GM23338 (cell line): Measurements from ENCODE around the gene PSMB8. TPM values are rescaled to one million over a fixed set of nuclear protein-coding genes. Genes with fewer than 3 reads are reported as not detected.

Experiments used
- ATAC-seq: fragments of 200-7000 bp; cut with Tn5 transposase; 3 replicates; pipeline ENCODE4 v1.9.1; 2020
- DNase-seq: peaks from one replicate; pipeline ENCODE4 v3.0.0-alpha.2; 2015; ENCODE audit warnings: low spot score
- H2AFZ ChIP-seq: fragments of 200-600 bp; sonication (generic); 2 replicates; pipeline ENCODE4 v1.8.0; 2016; ENCODE audit warnings: antibody characterized with exemption, mild to moderate bottlenecking, moderate library complexity
- H3F3A ChIP-seq: fragments of 200-600 bp; sonication (generic); replicated peaks from 2 replicates; pipeline ENCODE4 v1.8.0; 2017; ENCODE audit warnings: antibody characterized with exemption, mixed run types, low read depth
- H3K27ac ChIP-seq: fragments of 200-600 bp; sonication (generic); 2 replicates; pipeline ENCODE4 v1.6.1; 2016; ENCODE audit warnings: low read depth
- H3K27me3 ChIP-seq: fragments of 200-600 bp; sonication (generic); 2 replicates; pipeline ENCODE4 v1.8.0; 2016; ENCODE audit warnings: mild to moderate bottlenecking, mixed run types, moderate library complexity; ENCODE audit not compliant: insufficient read depth
- H3K36me3 ChIP-seq: fragments of 200-600 bp; sonication (generic); 2 replicates; pipeline ENCODE4 v1.8.0; 2016; ENCODE audit warnings: mild to moderate bottlenecking; ENCODE audit not compliant: insufficient read depth
- H3K4me1 ChIP-seq: fragments of 200-600 bp; sonication (generic); 2 replicates; pipeline ENCODE4 v1.8.0; 2016; ENCODE audit warnings: mild to moderate bottlenecking, moderate library complexity; ENCODE audit not compliant: insufficient read depth
- H3K4me2 ChIP-seq: fragments of 200-600 bp; sonication (generic); 2 replicates; pipeline ENCODE4 v1.7.1; 2017; ENCODE audit warnings: mixed run types
- H3K4me3 ChIP-seq: fragments of 200-600 bp; sonication (generic); 2 replicates; pipeline ENCODE4 v1.6.1; 2016; ENCODE audit warnings: mixed run types
- H3K79me2 ChIP-seq: fragments of 200-600 bp; sonication (generic); replicated peaks from 2 replicates; pipeline ENCODE4 v1.8.0; 2017; ENCODE audit warnings: mild to moderate bottlenecking; ENCODE audit not compliant: insufficient read depth
- H3K9me2 ChIP-seq: fragments of 200-600 bp; sonication (generic); 2 replicates; pipeline ENCODE4 v1.8.0; 2017; ENCODE audit not compliant: insufficient read depth
- H4K20me1 ChIP-seq: fragments of 200-600 bp; sonication (generic); replicated peaks from 2 replicates; pipeline ENCODE4 v1.8.0; 2017; ENCODE audit warnings: mild to moderate bottlenecking; ENCODE audit not compliant: insufficient read depth
- H3K27ac Mint-ChIP-seq: 2 replicates; pipeline ENCODE4 v1.8.0; 2020; ENCODE audit warnings: inconsistent platforms, mild to moderate bottlenecking, moderate library complexity, mixed read lengths
- H3K27me3 Mint-ChIP-seq: 3 replicates; pipeline ENCODE4 v1.8.0; 2022; ENCODE audit warnings: low read depth, mild to moderate bottlenecking, moderate library complexity, mixed read lengths, inconsistent platforms; ENCODE audit not compliant: insufficient read depth, poor library complexity
- H3K36me3 Mint-ChIP-seq: 3 replicates; pipeline ENCODE4 v1.8.0; 2021; ENCODE audit warnings: low read depth, mild to moderate bottlenecking, inconsistent platforms, moderate library complexity, mixed read lengths
- H3K4me1 Mint-ChIP-seq: 3 replicates; pipeline ENCODE4 v1.8.0; 2020; ENCODE audit warnings: mild to moderate bottlenecking, inconsistent platforms, mixed read lengths
- H3K4me3 Mint-ChIP-seq: 3 replicates; pipeline ENCODE4 v1.8.0; 2021; ENCODE audit warnings: moderate library complexity, mild to moderate bottlenecking, inconsistent platforms, mixed read lengths
- H3K9me3 Mint-ChIP-seq: 3 replicates; pipeline ENCODE4 v1.8.0; 2020; ENCODE audit warnings: moderate library complexity, mild to moderate bottlenecking, inconsistent platforms, mixed read lengths
- CREB1 ChIP-seq: fragments of 250-450 bp; sonication (Bioruptor Pico); IDR thresholded peaks from 2 replicates; pipeline ENCODE4 v1.5.0; 2020; ENCODE audit warnings: low read depth, mild to moderate bottlenecking, moderate library complexity
- EZH2 ChIP-seq: fragments of 200-600 bp; sonication (generic); IDR thresholded peaks from one replicate; pipeline ENCODE4 v1.8.0; 2017; ENCODE audit warnings: antibody characterized with exemption, mild to moderate bottlenecking, low read depth; ENCODE audit not compliant: unreplicated experiment
- EZH2phosphoT487 ChIP-seq: fragments of 200-600 bp; sonication (generic); IDR thresholded peaks from one replicate; pipeline ENCODE4 v1.8.1; 2018; ENCODE audit warnings: antibody characterized with exemption; ENCODE audit not compliant: unreplicated experiment
- JUNB ChIP-seq: IDR thresholded peaks from one replicate; pipeline ENCODE4 v1.6.1; 2016; ENCODE audit warnings: antibody characterized with exemption; ENCODE audit not compliant: unreplicated experiment
- NANOG ChIP-seq: IDR thresholded peaks from 2 replicates; pipeline ENCODE4 v1.6.1; 2016; ENCODE audit warnings: antibody characterized with exemption, borderline replicate concordance
- POLR2AphosphoS5 ChIP-seq: IDR thresholded peaks from 2 replicates; pipeline ENCODE4 v1.6.1; 2016; ENCODE audit warnings: antibody characterized with exemption, low read depth
- STAT1 ChIP-seq: IDR thresholded peaks from one replicate; pipeline ENCODE4 v1.6.1; 2016; ENCODE audit warnings: antibody characterized with exemption; ENCODE audit not compliant: unreplicated experiment
- ZNF114 ChIP-seq: fragments of 250-450 bp; sonication (Bioruptor Pico); IDR thresholded peaks from 2 replicates; pipeline ENCODE4 v1.5.0; 2020; ENCODE audit warnings: mild to moderate bottlenecking, moderate library complexity
- ZNF331 ChIP-seq: fragments of 250-450 bp; sonication (Bioruptor Pico); IDR thresholded peaks from 2 replicates; pipeline ENCODE4 v1.5.0; 2020; ENCODE audit warnings: low read depth, mild to moderate bottlenecking, moderate library complexity
- polyA plus RNA-seq: library from polyadenylated mRNA; unstranded; fragments of >200 nt; fragmentation: Nextera tagmentation; extraction: Ambion mirVana; gene quantifications from 2 replicates; pipeline ENCODE4 v1.2.1, GENCODE V29; 2016
- total RNA-seq: library from RNA; depleted of rRNA; stranded (reverse); fragments of >200 nt; shearing (Covaris generic); gene quantifications from 2 replicates; pipeline ENCODE4 v1.2.3, GENCODE V29; 2014
- TF ChIP-seq, protein P1 (sequence below), 2 experiments: fragments of 200-600 bp in 1 of 2; sonication (generic) in 1 of 2; conservative IDR thresholded peaks; 2 replicates each; pipeline versions ENCODE4 v1.5.1 to v1.6.1; 2016 to 2017; ENCODE audit warnings: antibody characterized with exemption in 2 of 2, low read depth in 2 of 2, mild to moderate bottlenecking in 2 of 2, moderate library complexity in 1 of 2
- TF ChIP-seq, protein P2 (sequence below): IDR thresholded peaks from 2 replicates; pipeline ENCODE4 v1.6.1; 2016; ENCODE audit warnings: antibody characterized with exemption
- TF ChIP-seq, protein P3 (sequence below): fragments of 250-450 bp; sonication (Bioruptor Pico); IDR thresholded peaks from 2 replicates; pipeline ENCODE4 v1.5.0; 2020; ENCODE audit warnings: mild to moderate bottlenecking, moderate library complexity
- TF ChIP-seq, protein P4 (sequence below): IDR thresholded peaks from one replicate; pipeline ENCODE4 v1.6.1; 2018; ENCODE audit warnings: antibody characterized with exemption; ENCODE audit not compliant: unreplicated experiment

Gene PSMB8
- total and polyA plus RNA-seq, 2 experiments from 2014 or later = 16.5 to 27.6 TPM

DNA sequence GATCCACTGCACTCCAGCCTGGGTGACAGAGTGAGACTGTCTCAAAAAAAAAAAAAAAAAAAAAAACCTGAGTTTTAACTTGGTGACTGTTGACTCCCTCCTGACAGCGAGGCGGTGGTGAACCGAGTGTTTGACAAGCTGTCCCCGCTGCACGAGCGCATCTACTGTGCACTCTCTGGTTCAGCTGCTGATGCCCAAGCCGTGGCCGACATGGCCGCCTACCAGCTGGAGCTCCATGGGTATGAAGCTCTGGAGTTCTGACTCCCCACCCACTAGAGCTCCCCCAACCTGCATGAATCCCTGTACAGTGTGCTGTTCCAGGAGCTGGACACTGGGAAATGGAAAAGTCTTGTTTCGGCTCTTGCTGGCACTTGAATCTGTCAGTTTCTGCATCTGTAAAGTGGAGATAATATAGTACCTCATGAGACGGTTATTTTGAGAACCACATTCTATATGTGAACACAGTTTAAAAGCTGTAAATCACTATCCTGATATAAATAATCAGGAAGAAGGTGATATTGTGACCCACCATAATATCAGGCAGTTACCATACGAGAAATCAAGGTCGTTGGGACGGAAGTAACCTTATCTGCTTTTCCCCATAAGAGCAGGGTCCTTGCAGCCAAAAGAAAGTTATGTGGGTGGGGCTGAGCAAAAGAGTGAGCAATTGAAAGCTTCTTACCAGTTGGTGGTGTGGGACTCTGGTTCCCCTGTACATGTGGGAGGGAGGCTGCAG, 13.5 kb upstream of the PSMB8 start:
- no peak overlapping the region for H3K27ac Mint-ChIP-seq
- H3K36me3 Mint-ChIP-seq = no peaks in the 10 kb centered on the region
- H3K9me3 Mint-ChIP-seq = no peaks in the 10 kb centered on the region
- Histone ChIP-seq H3K79me2 (no peaks in the 10 kb centered on the region), H3K9me2 (no peaks in the 10 kb centered on the region), H4K20me1 (no peaks in the 10 kb centered on the region), H3K4me3 (no peak overlapping the region), H3K4me1 (peaks cover 9% of the 10 kb centered on the region; the same call in 1 of the 2 replicates), H3F3A (0 out of 2 replicates have a peak, but pooled peaks cover 3% of the 10 kb centered on the region), H2AFZ (no peak overlapping the region), H3K4me2 (no peak overlapping the region), H3K36me3 (no peaks in the 10 kb centered on the region), H3K27ac (no peak overlapping the region), H3K27me3 (peaks cover 35% of the 10 kb centered on the region)
- no peak overlapping the region for H3K4me3 Mint-ChIP-seq
- H3K27me3 Mint-ChIP-seq = peaks cover 36% of the 10 kb centered on the region
- DNase-seq = no peak
- no peak for ATAC-seq
- peaks cover 22% of the 10 kb centered on the region for H3K4me1 Mint-ChIP-seq
- TF ChIP-seq EZH2 (no peak), ZNF331 (CRISPR knock-in tag) (no peak), POLR2AphosphoS5 (no peak), EZH2phosphoT487 (no peak), STAT1 (no peak), ZNF114 (no peak), JUNB (no peak), CREB1 (CRISPR knock-in tag) (no peak), NANOG (no peak)
- TF ChIP-seq, protein P1, sequence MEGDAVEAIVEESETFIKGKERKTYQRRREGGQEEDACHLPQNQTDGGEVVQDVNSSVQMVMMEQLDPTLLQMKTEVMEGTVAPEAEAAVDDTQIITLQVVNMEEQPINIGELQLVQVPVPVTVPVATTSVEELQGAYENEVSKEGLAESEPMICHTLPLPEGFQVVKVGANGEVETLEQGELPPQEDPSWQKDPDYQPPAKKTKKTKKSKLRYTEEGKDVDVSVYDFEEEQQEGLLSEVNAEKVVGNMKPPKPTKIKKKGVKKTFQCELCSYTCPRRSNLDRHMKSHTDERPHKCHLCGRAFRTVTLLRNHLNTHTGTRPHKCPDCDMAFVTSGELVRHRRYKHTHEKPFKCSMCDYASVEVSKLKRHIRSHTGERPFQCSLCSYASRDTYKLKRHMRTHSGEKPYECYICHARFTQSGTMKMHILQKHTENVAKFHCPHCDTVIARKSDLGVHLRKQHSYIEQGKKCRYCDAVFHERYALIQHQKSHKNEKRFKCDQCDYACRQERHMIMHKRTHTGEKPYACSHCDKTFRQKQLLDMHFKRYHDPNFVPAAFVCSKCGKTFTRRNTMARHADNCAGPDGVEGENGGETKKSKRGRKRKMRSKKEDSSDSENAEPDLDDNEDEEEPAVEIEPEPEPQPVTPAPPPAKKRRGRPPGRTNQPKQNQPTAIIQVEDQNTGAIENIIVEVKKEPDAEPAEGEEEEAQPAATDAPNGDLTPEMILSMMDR (conservative IDR thresholded peaks at IDR 0.05; ENCODE audit: low read depth in 2 of 2) = no peak
- TF ChIP-seq, protein P2, sequence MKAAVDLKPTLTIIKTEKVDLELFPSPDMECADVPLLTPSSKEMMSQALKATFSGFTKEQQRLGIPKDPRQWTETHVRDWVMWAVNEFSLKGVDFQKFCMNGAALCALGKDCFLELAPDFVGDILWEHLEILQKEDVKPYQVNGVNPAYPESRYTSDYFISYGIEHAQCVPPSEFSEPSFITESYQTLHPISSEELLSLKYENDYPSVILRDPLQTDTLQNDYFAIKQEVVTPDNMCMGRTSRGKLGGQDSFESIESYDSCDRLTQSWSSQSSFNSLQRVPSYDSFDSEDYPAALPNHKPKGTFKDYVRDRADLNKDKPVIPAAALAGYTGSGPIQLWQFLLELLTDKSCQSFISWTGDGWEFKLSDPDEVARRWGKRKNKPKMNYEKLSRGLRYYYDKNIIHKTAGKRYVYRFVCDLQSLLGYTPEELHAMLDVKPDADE = no peak
- TF ChIP-seq, protein P3, sequence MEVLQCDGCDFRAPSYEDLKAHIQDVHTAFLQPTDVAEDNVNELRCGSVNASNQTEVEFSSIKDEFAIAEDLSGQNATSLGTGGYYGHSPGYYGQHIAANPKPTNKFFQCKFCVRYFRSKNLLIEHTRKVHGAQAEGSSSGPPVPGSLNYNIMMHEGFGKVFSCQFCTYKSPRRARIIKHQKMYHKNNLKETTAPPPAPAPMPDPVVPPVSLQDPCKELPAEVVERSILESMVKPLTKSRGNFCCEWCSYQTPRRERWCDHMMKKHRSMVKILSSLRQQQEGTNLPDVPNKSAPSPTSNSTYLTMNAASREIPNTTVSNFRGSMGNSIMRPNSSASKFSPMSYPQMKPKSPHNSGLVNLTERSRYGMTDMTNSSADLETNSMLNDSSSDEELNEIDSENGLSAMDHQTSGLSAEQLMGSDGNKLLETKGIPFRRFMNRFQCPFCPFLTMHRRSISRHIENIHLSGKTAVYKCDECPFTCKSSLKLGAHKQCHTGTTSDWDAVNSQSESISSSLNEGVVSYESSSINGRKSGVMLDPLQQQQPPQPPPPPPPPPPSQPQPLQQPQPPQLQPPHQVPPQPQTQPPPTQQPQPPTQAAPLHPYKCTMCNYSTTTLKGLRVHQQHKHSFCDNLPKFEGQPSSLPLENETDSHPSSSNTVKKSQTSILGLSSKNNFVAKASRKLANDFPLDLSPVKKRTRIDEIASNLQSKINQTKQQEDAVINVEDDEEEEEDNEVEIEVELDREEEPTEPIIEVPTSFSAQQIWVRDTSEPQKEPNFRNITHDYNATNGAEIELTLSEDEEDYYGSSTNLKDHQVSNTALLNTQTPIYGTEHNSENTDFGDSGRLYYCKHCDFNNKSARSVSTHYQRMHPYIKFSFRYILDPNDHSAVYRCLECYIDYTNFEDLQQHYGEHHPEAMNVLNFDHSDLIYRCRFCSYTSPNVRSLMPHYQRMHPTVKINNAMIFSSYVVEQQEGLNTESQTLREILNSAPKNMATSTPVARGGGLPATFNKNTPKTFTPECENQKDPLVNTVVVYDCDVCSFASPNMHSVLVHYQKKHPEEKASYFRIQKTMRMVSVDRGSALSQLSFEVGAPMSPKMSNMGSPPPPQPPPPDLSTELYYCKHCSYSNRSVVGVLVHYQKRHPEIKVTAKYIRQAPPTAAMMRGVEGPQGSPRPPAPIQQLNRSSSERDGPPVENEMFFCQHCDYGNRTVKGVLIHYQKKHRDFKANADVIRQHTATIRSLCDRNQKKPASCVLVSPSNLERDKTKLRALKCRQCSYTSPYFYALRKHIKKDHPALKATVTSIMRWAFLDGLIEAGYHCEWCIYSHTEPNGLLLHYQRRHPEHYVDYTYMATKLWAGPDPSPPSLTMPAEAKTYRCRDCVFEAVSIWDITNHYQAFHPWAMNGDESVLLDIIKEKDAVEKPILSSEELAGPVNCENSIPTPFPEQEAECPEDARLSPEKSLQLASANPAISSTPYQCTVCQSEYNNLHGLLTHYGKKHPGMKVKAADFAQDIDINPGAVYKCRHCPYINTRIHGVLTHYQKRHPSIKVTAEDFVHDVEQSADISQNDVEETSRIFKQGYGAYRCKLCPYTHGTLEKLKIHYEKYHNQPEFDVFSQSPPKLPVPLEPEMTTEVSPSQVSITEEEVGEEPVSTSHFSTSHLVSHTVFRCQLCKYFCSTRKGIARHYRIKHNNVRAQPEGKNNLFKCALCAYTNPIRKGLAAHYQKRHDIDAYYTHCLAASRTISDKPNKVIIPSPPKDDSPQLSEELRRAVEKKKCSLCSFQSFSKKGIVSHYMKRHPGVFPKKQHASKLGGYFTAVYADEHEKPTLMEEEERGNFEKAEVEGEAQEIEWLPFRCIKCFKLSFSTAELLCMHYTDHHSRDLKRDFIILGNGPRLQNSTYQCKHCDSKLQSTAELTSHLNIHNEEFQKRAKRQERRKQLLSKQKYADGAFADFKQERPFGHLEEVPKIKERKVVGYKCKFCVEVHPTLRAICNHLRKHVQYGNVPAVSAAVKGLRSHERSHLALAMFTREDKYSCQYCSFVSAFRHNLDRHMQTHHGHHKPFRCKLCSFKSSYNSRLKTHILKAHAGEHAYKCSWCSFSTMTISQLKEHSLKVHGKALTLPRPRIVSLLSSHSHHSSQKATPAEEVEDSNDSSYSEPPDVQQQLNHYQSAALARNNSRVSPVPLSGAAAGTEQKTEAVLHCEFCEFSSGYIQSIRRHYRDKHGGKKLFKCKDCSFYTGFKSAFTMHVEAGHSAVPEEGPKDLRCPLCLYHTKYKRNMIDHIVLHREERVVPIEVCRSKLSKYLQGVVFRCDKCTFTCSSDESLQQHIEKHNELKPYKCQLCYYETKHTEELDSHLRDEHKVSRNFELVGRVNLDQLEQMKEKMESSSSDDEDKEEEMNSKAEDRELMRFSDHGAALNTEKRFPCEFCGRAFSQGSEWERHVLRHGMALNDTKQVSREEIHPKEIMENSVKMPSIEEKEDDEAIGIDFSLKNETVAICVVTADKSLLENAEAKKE (CRISPR knock-in tag) = no peak
- TF ChIP-seq, protein P4, sequence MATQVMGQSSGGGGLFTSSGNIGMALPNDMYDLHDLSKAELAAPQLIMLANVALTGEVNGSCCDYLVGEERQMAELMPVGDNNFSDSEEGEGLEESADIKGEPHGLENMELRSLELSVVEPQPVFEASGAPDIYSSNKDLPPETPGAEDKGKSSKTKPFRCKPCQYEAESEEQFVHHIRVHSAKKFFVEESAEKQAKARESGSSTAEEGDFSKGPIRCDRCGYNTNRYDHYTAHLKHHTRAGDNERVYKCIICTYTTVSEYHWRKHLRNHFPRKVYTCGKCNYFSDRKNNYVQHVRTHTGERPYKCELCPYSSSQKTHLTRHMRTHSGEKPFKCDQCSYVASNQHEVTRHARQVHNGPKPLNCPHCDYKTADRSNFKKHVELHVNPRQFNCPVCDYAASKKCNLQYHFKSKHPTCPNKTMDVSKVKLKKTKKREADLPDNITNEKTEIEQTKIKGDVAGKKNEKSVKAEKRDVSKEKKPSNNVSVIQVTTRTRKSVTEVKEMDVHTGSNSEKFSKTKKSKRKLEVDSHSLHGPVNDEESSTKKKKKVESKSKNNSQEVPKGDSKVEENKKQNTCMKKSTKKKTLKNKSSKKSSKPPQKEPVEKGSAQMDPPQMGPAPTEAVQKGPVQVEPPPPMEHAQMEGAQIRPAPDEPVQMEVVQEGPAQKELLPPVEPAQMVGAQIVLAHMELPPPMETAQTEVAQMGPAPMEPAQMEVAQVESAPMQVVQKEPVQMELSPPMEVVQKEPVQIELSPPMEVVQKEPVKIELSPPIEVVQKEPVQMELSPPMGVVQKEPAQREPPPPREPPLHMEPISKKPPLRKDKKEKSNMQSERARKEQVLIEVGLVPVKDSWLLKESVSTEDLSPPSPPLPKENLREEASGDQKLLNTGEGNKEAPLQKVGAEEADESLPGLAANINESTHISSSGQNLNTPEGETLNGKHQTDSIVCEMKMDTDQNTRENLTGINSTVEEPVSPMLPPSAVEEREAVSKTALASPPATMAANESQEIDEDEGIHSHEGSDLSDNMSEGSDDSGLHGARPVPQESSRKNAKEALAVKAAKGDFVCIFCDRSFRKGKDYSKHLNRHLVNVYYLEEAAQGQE = no peak
